ENCODE measurements around the gene KSR2. TPM values are rescaled to one million over a fixed set of nuclear protein-coding genes. Genes with fewer than 3 reads are reported as not detected.
A peak's percentile ranks its signal among the peaks of the same experiment; 100 is the strongest.

KSR2 gene
- total RNA-seq: under 1 TPM in 1 of 2 donors, not detected in 1; 0.07 TPM

DNA sequence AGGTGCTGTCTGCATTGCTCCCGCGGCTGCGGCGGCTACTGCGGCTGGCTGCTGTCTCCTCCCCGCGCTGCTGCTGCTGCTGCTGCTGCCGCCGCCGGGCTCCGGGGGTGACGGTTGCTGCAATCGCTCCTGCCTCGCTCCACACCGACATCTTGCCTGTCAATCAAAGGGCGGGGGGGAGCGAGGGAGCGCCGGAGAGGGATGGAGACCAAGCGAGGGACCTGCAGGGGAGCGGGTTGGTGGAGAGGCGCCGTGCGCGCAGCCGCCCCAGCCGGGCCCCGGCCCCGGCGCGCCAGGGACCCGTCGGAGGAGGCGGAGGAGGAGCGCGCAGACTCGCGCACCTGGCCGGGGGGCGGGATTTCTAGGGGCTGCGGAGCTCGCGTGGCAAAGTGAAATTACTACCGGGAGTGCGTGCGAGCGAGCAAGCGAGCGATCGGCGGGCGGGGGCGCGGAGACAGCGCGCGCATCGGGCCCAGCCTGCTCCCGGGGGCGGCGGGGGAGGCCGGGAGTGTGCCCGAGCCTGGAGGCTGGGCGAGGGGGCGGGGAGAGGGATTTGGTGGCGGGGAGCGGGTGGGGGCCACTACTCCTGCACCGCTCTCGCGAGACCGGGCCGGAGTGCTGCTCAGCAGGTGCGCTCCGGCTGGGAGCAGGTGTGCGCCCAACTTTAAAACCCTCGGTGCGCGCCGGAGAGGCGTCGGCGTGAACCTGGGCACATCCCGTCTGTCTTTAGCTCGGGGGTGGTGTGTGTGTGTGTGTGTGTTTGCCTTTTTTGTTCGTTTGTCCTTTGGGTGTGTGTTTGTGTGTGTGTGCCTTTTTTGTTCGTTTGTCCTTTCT lies at the start of gene KSR2:
Gene KSR2, minus strand, starts transcription at position 165 of the 834 bp plus-strand sequence. CDS start 735 bp downstream, outside the sequence.
- Histone ChIP-seq H3K36me3 (no peaks in the 10 kb centered on the region), H3K27ac (no peak within 1 kb of the TSS), H3K4me1 (ENCODE audit: control insufficient read depth in 1 of 2, low read depth in 2 of 2) (peaks cover 0 to 3% of the 10 kb centered on the region in 2 donors), H3K4me3 (peak within 1 kb of the TSS; percentile 42), H3K9me3 (no peaks in the 10 kb centered on the region), H3K27me3 (replicated peaks; ENCODE audit: insufficient read depth) (no peaks in the 10 kb centered on the region)
- no peak for ATAC-seq (ENCODE audit: insufficient number of reproducible peaks, low FRiP score, low read depth)
- DNase-seq (ENCODE audit: low spot score): no peak
- TF ChIP-seq, protein P1, sequence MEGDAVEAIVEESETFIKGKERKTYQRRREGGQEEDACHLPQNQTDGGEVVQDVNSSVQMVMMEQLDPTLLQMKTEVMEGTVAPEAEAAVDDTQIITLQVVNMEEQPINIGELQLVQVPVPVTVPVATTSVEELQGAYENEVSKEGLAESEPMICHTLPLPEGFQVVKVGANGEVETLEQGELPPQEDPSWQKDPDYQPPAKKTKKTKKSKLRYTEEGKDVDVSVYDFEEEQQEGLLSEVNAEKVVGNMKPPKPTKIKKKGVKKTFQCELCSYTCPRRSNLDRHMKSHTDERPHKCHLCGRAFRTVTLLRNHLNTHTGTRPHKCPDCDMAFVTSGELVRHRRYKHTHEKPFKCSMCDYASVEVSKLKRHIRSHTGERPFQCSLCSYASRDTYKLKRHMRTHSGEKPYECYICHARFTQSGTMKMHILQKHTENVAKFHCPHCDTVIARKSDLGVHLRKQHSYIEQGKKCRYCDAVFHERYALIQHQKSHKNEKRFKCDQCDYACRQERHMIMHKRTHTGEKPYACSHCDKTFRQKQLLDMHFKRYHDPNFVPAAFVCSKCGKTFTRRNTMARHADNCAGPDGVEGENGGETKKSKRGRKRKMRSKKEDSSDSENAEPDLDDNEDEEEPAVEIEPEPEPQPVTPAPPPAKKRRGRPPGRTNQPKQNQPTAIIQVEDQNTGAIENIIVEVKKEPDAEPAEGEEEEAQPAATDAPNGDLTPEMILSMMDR (IDR thresholded peaks at IDR 0.05): no peak

DNA sequence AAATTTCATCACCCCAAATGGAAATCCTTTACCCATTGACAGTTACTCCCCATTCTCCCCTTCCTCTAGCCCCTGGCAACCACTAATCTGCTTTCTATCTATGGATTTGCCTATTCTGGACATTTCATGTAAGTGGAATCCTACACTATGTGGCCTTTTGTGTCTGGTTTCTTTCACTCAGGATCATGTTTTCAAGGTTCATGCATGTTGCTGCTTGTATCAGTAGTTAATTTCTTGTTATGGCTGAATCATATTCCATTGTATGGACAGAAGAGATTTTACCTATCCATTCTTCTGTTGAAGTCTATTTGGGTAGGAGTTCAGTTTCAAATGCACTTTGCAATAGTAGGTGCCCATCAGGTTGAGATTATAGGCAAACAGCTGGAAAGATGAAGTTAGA lies 49.1 kb upstream of the KSR2 start:
- Histone ChIP-seq H3K27me3 (replicated peaks; ENCODE audit: insufficient read depth) (no peaks in the 10 kb centered on the region), H3K4me1 (ENCODE audit: control insufficient read depth in 1 of 2, low read depth in 2 of 2) (peaks cover 0 to 13% of the 10 kb centered on the region in 2 donors), H3K27ac (no peak overlapping the region), H3K36me3 (no peaks in the 10 kb centered on the region), H3K4me3 (no peak overlapping the region), H3K9me3 (no peaks in the 10 kb centered on the region)
- DNase-seq (ENCODE audit: low spot score) (no peak), ATAC-seq (ENCODE audit: insufficient number of reproducible peaks, low FRiP score, low read depth) (no peak)
- TF ChIP-seq, protein P1 (IDR thresholded peaks at IDR 0.05): no peak

DNA sequence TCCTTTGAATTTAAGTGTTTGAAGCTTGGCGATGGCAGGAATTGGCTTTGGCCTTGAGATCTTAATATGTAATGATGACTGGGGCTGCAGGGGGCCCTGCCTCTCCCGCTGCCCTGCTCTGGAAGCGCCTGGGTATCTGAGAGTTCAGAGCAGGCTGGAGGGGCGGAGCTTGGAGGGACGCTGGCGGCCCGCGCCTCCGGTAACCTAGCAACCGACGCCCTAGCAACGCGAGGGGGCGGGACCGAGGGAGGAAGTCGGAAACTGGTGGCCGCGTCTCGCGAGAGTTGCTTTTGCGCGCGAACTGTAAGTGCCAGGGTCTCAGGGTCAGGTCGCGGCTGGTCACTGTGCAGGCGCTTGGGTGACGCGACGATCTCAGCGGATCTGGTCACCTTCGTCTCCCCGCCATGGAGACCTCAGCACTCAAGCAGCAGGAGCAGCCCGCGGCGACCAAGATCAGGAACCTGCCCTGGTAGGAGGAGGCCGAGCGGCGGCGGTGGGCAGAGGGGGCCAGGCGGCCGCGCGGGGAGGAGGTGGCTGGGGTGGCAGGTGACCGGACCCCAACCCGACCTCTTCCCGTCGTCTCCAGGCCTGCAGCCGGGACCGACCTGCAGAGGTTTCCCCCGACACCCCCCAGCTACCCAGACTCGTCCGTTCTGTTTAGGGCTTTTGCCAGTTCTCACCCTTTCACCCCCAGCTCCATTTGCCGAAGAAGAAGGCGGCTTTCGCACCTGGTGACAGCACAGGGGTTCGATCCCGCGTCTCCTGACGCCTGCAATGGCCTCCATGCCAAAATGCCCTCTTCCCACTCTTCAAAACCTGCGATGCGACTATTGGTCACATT lies 47.9 kb upstream of the KSR2 start, which contains the start of gene RFC5:
Gene RFC5, plus strand, starts transcription at position 280 of the 841 bp plus-strand sequence. Its CDS starts 125 bp downstream, at position 405.
- TF ChIP-seq, protein P1 (IDR thresholded peaks at IDR 0.05): no peak

GRCh38 chr12:118015944-118016343 lies 47.2 kb upstream of the KSR2 start:
- no peaks in the 10 kb centered on the region for H3K36me3 ChIP-seq
- H3K27ac ChIP-seq: no peak overlapping the region
- ATAC-seq (ENCODE audit: insufficient number of reproducible peaks, low FRiP score, low read depth): no peak

More for the DNA sequence above, 47.9 kb upstream of the KSR2 start, which contains the start of gene RFC5:
- Histone ChIP-seq H3K36me3 (no peaks in the 10 kb centered on the region), H3K27ac (no peak within 1 kb of the TSS), H3K9me3 (no peaks in the 10 kb centered on the region), H3K27me3 (replicated peaks; ENCODE audit: insufficient read depth) (no peaks in the 10 kb centered on the region), H3K4me3 (peak within 1 kb of the TSS; percentile 86), H3K4me1 (ENCODE audit: control insufficient read depth in 1 of 2, low read depth in 2 of 2) (peaks cover 0 to 13% of the 10 kb centered on the region in 2 donors)
- ATAC-seq (ENCODE audit: insufficient number of reproducible peaks, low FRiP score, low read depth) (peak; percentile 99), DNase-seq (ENCODE audit: low spot score) (peak; percentile 93)

More at GRCh38 chr12:118015944-118016343, 47.2 kb upstream of the KSR2 start:
- peak overlapping the region; percentile 86 for H3K4me3 ChIP-seq
- H3K27me3 ChIP-seq (replicated peaks; ENCODE audit: insufficient read depth): no peaks in the 10 kb centered on the region
- no peaks in the 10 kb centered on the region for H3K9me3 ChIP-seq
- no peak for DNase-seq (ENCODE audit: low spot score)
- TF ChIP-seq, protein P1 (IDR thresholded peaks at IDR 0.05): no peak
- peaks cover 0 to 13% of the 10 kb centered on the region in 2 donors for H3K4me1 ChIP-seq (ENCODE audit: control insufficient read depth in 1 of 2, low read depth in 2 of 2)
